Kidney tubule cell (primary cell): Measurements from ENCODE around the gene TTC22.
A peak's percentile ranks its signal among the peaks of the same experiment; 100 is the strongest.
"Not testable (repeated sequence)": the region's sequence is repeated elsewhere in the genome, so short reads cannot be mapped to it uniquely, and the experiment has no call there.

Experiments
- DNase-seq: peaks from one replicate; pipeline ENCODE4 v3.0.0-alpha.2; 2018; ENCODE audit warnings: low spot score

Gene TTC22

GRCh38 chr1:54786778-54787177 is 14.3 kb downstream of the TTC22 start:
- no peak for DNase-seq

- no peak for DNase-seq
Measured at GRCh38 chr1:54784066-54784465, 17.1 kb downstream of the TTC22 start.

- DNase-seq, result no peak
Measured at GRCh38 chr1:54782588-54782987, 18.5 kb downstream of the TTC22 start.

DNA sequence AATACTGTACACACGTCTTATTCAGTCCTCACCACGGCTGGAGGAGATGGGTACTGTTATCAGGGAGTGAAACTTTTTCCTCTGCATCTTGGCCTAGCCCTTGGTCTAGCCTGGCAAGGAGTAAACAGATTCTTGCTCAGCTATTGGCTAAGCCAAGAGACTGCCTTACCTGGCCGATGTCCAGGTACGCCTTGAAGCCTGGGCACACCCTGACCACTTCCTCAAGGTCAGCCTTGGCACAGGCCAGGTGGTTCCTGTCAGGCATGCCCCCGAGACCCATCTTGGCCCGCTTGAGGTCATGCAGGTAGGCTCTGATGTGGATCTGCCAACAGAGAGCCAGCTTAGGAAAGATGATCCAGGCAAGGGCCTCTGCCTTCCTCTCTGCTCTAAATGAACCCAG is 19.0 kb downstream of the TTC22 start:
- DNase-seq, result no peak

DNA sequence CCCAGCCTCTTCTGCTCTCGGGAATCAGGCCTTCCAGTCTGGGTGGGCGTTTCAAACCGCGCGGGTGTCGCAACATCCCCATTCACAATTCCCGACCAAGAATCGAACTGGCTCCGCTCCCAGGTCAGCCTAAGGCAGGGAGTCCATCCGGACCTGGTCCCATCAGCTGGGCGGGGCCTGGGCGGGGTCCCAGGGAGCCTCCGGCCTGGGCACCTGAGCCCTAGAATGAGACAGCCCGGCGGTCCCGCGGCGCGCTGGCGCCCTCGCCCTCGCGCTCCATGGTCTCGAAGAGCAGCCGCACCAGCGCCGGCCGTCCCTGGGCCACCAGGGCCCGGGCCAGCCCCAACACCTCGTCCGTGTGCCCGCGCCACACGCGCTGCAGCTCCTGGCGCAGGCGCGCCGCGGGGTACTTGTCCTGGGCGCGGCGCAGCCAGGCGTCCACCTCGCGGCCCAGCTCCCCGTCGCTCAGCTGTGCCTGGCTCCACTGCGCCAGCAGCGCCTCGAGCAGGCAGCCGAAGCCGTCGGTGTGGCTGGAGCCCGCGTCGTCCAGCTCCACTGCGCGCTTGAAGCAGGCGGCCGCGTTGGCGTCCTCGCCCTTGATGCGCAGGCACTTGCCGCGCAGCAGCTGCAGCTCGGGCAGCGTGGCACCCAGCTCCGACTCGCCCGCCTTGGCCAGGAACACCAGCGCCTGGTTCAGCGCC is 19.9 kb downstream of the TTC22 start:
- DNase-seq, result no peak

- DNase-seq, result no peak
Measured at GRCh38 chr1:54777431-54777830, 23.7 kb downstream of the TTC22 start.

DNA sequence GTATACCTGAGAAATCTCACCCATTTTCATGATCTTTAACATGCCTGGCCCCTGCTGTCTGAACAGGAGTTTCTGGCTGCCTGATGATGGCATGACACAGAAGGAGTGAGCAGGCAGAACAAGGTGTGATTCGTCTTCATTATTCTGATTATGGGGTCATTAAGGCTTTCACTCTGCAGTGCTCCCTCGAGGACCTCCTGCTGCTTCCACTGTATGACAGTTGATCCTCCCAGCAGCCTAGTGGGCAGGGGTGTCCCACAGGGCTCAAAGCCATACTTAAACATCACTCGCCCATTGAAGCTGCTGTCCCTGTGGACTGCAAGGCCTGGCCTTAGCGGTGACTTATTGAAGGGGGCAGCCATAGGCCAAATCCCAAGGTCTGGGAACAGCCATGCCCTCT is 24.1 kb downstream of the TTC22 start:
- DNase-seq, result no peak

DNA sequence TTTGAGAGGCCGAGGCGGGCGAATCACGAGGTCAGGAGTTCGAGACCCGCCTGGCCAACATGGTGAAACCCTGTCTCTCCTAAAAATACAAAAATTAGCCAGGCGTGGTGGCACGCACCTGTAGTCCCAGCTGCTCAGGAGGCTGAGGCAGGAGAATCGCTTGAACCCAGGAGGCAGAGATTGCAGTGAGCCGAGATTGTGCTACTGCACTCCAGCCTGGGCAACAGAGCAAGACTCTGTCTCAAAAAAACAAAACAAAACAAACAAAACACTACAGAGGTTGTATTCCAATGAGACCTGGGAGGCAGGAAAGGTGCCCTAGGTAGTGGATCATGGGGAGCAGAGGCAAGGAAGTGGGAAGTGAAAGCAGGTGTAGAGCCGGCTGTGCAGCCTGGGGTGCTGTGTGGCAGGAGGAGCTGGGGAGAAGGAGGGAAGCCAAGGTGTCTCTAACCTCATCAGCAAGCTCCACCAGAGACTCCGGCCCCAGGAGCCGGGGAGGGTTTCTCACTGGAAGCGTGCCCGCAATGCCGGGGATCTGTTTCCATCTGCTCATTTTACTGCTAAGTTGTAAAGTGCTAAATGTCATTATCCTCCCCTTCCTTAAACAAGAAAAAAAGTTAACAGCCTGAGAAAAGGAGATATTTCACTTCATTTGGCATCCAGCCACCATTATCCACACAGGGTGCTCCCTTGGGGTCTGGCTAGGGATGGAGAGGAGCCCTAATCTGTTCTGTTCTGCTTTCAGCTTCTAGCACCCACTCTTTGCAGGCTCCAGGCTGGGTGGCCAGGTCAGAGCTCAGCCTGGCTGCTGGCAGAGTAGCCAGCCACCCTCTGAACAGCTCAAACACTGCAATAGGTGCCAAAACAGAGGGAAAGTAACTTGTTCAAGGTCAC is 25.0 kb downstream of the TTC22 start:
- not testable (repeated sequence) for DNase-seq

GRCh38 chr1:54774820-54775498 is 26.2 kb downstream of the TTC22 start:
- peak; percentile 9 for DNase-seq

- no peak for DNase-seq
Measured at GRCh38 chr1:54772951-54773350, 28.2 kb downstream of the TTC22 start.

DNA sequence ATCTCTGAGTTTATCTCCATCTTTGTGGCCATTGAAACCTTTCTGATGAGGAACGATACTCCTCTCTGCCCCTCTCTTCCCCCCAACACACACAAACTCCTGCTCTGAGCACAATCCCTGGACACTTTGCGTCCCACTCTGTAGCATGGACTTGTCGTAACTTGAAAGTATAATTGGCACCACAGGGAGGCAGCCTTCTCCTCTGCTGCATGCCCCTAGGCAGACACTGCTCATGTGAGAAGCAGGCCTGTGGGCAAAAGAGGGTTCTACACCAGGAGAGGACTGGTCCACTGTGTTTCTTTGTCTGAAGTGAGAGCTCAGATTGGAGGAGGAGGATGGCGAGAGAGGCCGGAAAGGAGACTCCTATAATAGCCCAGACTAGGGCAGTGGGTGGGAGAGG is 33.0 kb downstream of the TTC22 start:
- peak; percentile 27 for DNase-seq

DNA sequence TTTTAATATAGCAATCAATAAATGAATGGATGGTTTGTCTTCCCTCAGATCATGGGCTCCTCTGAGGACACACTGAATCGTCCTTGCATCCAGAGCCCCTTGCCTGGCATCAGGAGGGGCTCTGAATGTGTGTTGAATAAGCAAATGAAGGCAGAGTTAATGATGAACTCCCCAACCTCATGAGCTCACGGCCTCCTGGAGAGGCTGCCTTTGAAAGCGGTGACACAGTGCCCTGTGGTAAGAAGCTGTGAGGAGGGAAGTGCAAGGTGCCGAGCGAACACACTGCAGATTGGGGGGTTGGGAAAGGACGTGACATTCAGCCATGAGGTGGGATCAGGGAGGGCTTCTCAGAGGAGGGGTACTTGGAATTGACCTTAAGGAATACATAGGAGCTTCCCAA is 33.6 kb downstream of the TTC22 start:
- DNase-seq, result peak; percentile 72

GRCh38 chr1:54766726-54767125 is 34.4 kb downstream of the TTC22 start:
- DNase-seq, result peak; percentile 5

DNA sequence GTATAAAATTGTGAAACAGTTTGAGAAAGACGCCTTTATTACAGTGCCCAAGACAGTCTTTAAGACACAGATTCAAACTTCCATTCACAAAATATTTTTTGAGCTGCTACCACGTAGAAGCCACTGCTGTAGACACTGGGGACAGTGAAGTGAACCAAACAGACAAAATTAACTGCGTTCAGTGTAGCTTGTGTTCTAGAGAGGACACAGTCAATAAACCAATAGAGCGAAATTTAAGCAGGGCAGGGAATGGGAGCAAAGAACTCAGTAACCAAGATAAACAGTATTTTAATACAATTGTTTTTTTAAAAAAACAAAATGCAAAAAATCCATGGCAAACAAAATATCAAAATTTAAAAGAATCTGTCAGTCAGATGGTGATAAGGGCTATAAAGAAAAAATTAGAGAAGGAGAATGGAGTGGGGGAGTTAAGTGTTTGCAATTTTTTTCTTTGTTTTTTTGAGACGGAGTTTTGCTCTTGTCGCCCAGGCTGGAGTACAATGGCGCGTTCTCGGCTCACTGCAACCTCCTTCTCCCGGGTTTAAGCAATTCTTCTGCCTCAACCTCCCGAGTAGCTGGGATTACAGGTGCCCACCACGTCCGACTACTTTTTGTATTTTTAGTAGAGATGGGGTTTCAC is 36.1 kb downstream of the TTC22 start:
- DNase-seq, result no peak

- peak; percentile 100 for DNase-seq
Measured at GRCh38 chr1:54764133-54764921, 36.8 kb downstream of the TTC22 start, which contains the start of gene PARS2. Gene PARS2 (minus strand): TSS chr1:54764523. CDS start chr1:54759161, 5,362 bp downstream.

- DNase-seq, result no peak
Measured at GRCh38 chr1:54763816-54764132, 37.3 kb downstream of the TTC22 start.

- DNase-seq, result no peak
Measured at GRCh38 chr1:54758678-54759348, 42.3 kb downstream of the TTC22 start.

DNA sequence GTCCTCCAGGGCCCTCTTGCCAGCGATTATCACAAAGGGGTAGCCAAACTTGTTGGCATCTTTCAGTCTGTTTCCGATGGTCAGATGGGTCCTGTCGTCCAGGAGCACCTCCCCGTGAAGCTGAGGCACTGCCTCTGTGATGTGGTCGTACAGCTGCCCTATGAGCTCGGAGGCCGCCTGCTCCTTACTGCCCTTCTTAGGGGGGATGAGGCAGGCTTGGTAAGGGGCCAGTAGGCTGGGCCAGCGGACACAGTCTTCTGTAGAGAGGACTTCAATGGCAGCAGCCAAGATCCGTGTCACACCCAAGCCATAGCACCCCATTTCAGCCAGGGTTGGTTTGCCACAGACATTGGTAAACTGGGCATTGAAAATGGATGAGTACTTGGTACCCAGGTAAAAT is 43.3 kb downstream of the TTC22 start:
- no peak for DNase-seq

DNA sequence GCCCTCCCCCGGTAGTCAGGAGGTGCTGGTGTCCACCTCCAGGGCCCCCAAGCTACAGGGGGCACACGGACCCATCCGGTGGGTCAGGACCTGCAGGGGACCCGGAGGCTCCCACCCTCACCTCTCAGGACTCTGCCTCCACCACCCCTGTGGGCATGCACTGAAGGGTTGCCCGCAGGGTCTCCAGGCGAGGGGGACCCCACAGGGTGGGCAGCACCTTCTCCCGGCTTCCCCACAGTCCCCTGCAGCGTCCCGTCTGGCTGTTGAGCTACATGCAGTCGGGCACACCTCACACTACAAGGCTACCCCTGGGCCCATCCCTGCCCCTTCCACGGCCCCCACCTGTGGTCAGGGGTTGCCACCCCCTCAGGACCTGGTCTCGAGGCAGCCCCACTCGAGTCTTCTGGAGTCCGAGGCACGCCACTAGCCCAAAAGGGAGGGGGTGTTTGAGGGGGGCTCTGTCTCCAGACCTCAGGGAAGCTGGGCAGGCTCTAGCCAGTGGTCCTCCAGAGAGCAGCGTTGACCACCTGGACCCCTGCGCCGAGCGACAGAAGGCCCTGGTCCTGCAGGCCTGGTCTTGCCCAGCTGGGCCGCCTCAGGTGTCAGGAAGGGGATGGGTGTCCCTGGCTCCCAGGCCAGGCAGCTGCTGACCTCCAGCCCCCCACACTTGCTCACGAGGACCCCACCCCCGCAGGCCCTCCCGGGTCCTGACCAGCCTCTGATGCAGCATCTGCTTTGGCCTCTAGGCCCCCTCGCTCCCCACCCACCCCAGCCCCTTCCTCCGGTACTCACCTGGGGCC is 46.4 kb downstream of the TTC22 start:
- DNase-seq, result no peak

DNA sequence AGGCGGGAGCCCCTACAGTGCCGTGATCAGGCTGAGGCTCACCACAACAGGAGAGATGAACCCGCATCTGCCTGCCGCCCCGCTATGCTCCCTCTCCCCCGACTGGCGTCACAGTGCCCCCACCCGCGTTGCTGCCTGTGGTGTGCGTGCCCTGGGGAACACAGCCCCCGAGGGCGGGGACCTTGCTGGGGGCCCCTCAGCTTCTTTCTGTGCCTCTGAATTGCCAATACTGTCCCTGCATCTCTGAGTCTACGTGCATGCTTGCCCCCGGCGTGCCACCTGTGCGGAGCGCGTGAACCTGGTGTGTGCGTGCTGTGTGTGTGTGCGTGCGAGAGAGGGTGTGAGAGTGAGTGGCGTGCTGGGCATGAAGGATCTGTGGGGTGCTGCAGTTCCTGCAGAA is 47.1 kb downstream of the TTC22 start:
- DNase-seq, result no peak
